Sigmoid colon (tissue), 4 donors: ENCODE results near the gene MEP1B.

Experiments
- EP300 ChIP-seq, 4 donors: sonication (generic); formaldehyde crosslinking; IDR thresholded peaks; one replicate each; pipeline ENCODE4 v1.6.1; 2017; ENCODE audit warnings: antibody characterized with exemption in 4 of 4
- POLR2A ChIP-seq, 2 donors: fragments of 450-650 bp; IDR thresholded peaks; one replicate each; pipeline ENCODE4 v1.6.1; 2016; ENCODE audit warnings: antibody characterized with exemption in 2 of 2, mild to moderate bottlenecking in 2 of 2, moderate library complexity in 2 of 2
- POLR2AphosphoS5 ChIP-seq, 4 donors: sonication (generic); formaldehyde crosslinking; IDR thresholded peaks; one replicate each; pipeline ENCODE4 v1.6.1; 2017; ENCODE audit warnings: antibody characterized with exemption in 4 of 4
- TF ChIP-seq, protein P1 (sequence below), 4 experiments: fragments of 450-650 bp in 3 of 4; fragments of 200-600 bp in 1 of 4; IDR thresholded peaks; one replicate each; pipeline ENCODE4 v1.5.1; 2016 to 2019; ENCODE audit warnings: antibody characterized with exemption in 4 of 4, mild to moderate bottlenecking in 3 of 4, moderate library complexity in 2 of 4

DNA sequence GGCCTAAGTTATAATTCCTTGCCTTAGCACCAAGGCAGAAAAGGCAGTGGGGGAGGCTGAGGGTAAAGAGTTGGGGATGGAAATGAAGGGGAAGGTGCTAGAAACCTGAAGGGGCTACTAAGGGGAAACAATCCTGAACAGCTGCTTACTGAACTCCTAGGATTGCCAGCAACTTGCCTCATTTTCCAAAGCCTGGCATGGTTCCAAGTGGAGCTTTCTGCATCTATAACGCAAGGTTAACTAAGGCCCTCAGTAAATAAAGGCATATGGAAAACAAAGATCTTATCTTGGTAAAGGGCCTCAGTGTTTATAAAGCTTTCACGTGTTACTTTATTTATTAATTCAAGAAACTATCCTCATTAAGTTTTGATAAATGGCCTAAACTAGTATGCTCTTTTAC, 10.9 kb downstream of the MEP1B start:
- TF ChIP-seq, protein P1, sequence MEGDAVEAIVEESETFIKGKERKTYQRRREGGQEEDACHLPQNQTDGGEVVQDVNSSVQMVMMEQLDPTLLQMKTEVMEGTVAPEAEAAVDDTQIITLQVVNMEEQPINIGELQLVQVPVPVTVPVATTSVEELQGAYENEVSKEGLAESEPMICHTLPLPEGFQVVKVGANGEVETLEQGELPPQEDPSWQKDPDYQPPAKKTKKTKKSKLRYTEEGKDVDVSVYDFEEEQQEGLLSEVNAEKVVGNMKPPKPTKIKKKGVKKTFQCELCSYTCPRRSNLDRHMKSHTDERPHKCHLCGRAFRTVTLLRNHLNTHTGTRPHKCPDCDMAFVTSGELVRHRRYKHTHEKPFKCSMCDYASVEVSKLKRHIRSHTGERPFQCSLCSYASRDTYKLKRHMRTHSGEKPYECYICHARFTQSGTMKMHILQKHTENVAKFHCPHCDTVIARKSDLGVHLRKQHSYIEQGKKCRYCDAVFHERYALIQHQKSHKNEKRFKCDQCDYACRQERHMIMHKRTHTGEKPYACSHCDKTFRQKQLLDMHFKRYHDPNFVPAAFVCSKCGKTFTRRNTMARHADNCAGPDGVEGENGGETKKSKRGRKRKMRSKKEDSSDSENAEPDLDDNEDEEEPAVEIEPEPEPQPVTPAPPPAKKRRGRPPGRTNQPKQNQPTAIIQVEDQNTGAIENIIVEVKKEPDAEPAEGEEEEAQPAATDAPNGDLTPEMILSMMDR (IDR thresholded peaks at IDR 0.05), result no peak
- no peak for TF ChIP-seq EP300 (IDR thresholded peaks at IDR 0.05)
- no peak for TF ChIP-seq POLR2AphosphoS5 (IDR thresholded peaks at IDR 0.05)
- TF ChIP-seq POLR2A (IDR thresholded peaks at IDR 0.05), result no peak
